Measurements from ENCODE around the gene CNTNAP2. TPM values are rescaled to one million over a fixed set of nuclear protein-coding genes. Genes with fewer than 3 reads are reported as not detected.

The CNTNAP2 gene
- total RNA-seq, 4 donors from 2014 or later, result 0.25 to 0.89 (median 0.30) TPM; not detected in 1

GRCh38 chr7:146626912-146627311 is 510.3 kb downstream of the CNTNAP2 start:
- Histone ChIP-seq H3K4me3 (no peak overlapping the region), H3K27me3 (no peaks in the 10 kb centered on the region), H3K4me1 (no peaks in the 10 kb centered on the region), H3K27ac (no peak overlapping the region), H3K36me3 (no peaks in the 10 kb centered on the region), H3K9me3 (peaks cover 6% of the 10 kb centered on the region)
- no peak for DNase-seq (ENCODE audit: low spot score in 2 of 2)
- TF ChIP-seq CTCF (IDR thresholded peaks at IDR 0.05) (no peak), POLR2AphosphoS5 (IDR thresholded peaks at IDR 0.05) (no peak), POLR2A (IDR thresholded peaks at IDR 0.05) (no peak), EP300 (IDR thresholded peaks at IDR 0.05) (no peak)
- 76% methylated on average over 1 of the region's 1 CpG for WGBS

- H3K4me3 ChIP-seq, result no peak overlapping the region
- 46% methylated on average over 7 of the region's 7 CpGs for WGBS
- H3K4me1 ChIP-seq, result no peaks in the 10 kb centered on the region
- peaks cover 6% of the 10 kb centered on the region for H3K9me3 ChIP-seq
- no peak for DNase-seq (ENCODE audit: low spot score in 2 of 2)
- H3K27me3 ChIP-seq, result no peaks in the 10 kb centered on the region
- H3K27ac ChIP-seq, result no peak overlapping the region
- TF ChIP-seq CTCF (IDR thresholded peaks at IDR 0.05) (no peak), POLR2AphosphoS5 (IDR thresholded peaks at IDR 0.05) (no peak), EP300 (IDR thresholded peaks at IDR 0.05) (no peak)
- no peaks in the 10 kb centered on the region for H3K36me3 ChIP-seq
Measured at GRCh38 chr7:146635205-146636032, 518.8 kb downstream of the CNTNAP2 start.

GRCh38 chr7:146636033-146636356 is 519.4 kb downstream of the CNTNAP2 start:
- no peaks in the 10 kb centered on the region for H3K4me1 ChIP-seq
- H3K27me3 ChIP-seq, result no peaks in the 10 kb centered on the region
- H3K36me3 ChIP-seq, result no peaks in the 10 kb centered on the region
- peaks cover 5% of the 10 kb centered on the region for H3K9me3 ChIP-seq
- 52% methylated on average over 4 of the region's 4 CpGs for WGBS
- no peak overlapping the region for H3K27ac ChIP-seq
- TF ChIP-seq CTCF (IDR thresholded peaks at IDR 0.05) (no peak), POLR2AphosphoS5 (IDR thresholded peaks at IDR 0.05) (no peak), POLR2A (IDR thresholded peaks at IDR 0.05) (no peak), EP300 (IDR thresholded peaks at IDR 0.05) (no peak)
- no peak for DNase-seq (ENCODE audit: low spot score in 2 of 2)
- H3K4me3 ChIP-seq, result no peak overlapping the region

- no peak overlapping the region for H3K27ac ChIP-seq
- H3K36me3 ChIP-seq, result no peaks in the 10 kb centered on the region
- TF ChIP-seq EP300 (IDR thresholded peaks at IDR 0.05) (no peak), CTCF (IDR thresholded peaks at IDR 0.05) (no peak), POLR2A (IDR thresholded peaks at IDR 0.05) (no peak), POLR2AphosphoS5 (IDR thresholded peaks at IDR 0.05) (no peak)
- no peak for DNase-seq (ENCODE audit: low spot score in 2 of 2)
- H3K4me3 ChIP-seq, result no peak overlapping the region
- H3K4me1 ChIP-seq, result no peaks in the 10 kb centered on the region
- no peaks in the 10 kb centered on the region for H3K9me3 ChIP-seq
- WGBS, result 46% methylated on average over 4 of the region's 4 CpGs
- H3K27me3 ChIP-seq, result no peaks in the 10 kb centered on the region
Measured at GRCh38 chr7:146636581-146636980, 520.0 kb downstream of the CNTNAP2 start.

- no peak for DNase-seq (ENCODE audit: low spot score in 2 of 2)
- Histone ChIP-seq H3K4me3 (no peak overlapping the region), H3K36me3 (no peaks in the 10 kb centered on the region), H3K9me3 (no peaks in the 10 kb centered on the region), H3K27me3 (no peaks in the 10 kb centered on the region), H3K4me1 (no peaks in the 10 kb centered on the region), H3K27ac (no peak overlapping the region)
- WGBS, result 66% methylated on average over 3 of the region's 3 CpGs
- TF ChIP-seq EP300 (IDR thresholded peaks at IDR 0.05), result no peak
- TF ChIP-seq POLR2AphosphoS5 (IDR thresholded peaks at IDR 0.05), result no peak
- TF ChIP-seq POLR2A (IDR thresholded peaks at IDR 0.05), result no peak
- no peak for TF ChIP-seq CTCF (IDR thresholded peaks at IDR 0.05)
Measured at GRCh38 chr7:146639291-146639690, 522.7 kb downstream of the CNTNAP2 start.

Data from suprapubic skin (tissue), 4 donors.